Measurements from ENCODE around the gene ANXA2. TPM values are rescaled to one million over a fixed set of nuclear protein-coding genes. Genes with fewer than 3 reads are reported as not detected.

Gene ANXA2
- total RNA-seq, 1 experiment from 2014 or later = 1,903 TPM

DNA sequence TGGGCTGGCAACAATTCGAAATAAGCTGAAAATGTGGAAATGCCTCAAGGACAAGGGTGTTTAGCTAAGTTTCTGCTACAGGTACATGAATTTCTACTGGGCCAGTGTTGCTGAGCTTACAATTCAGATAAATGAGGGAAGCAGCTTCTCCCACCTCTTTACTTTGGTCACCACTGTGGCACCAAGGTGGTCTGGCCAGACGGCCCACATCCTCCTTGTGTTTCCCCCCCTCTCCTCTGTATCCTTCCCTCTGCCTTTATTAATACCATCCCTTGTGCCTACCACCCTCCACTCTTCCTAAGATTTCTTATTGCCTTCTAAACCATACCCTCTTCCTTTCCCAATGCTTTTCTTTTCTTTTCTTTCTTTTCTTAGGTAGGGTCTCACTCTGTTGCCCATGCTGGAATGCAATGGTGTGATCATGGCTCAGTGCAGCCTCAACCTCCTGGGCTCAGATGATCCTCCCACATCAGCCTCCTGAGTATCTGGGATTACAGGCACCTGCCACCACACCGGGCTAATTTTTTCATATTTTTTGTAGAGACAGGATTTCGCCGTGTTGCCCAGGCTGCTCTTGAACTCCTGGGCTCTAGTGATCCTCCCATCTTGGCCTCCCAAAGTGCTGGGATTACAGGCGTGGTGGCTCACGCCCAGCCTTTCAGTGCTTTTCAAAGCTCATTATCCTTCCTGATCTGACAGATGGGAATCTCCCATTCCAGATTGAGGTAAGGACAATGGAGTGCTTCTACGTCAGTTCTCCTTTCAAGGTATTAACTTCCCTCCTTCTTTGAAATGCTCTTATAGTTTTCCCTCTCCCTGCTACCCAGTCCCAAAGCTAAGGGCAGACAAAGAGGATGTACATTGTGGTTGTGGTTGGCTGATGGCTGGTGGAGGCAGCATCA, 14.8 kb downstream of the ANXA2 start:
- Histone ChIP-seq H3K4me1 (ENCODE audit: control insufficient read depth, insufficient read depth, low read length) (peaks cover 99% of the 10 kb centered on the region), H3K36me3 (ENCODE audit: control insufficient read depth, insufficient read depth, low read length) (peaks cover 49% of the 10 kb centered on the region), H3K27ac (ENCODE audit: low read length) (peak overlapping the region; percentile 100), H3K27me3 (ENCODE audit: control insufficient read depth, insufficient read depth, low read length) (no peaks in the 10 kb centered on the region), H3K4me3 (ENCODE audit: low read depth in 2 of 2, low read length in 2 of 2) (no peak overlapping the region), H3K9me3 (ENCODE audit: control insufficient read depth, insufficient read depth, low read depth, low read length) (no peaks in the 10 kb centered on the region)
- ATAC-seq (no peak), DNase-seq (ENCODE audit: low read depth, low spot score) (no peak)
- no TSS peak for BruUV-seq (replicated peaks)
- ChIA-PET POLR2A (interaction anchor here (0.6 to 1.1 kb wide), 2 partner anchors 10 to 15 kb away, joined by 3 read pairs; no protein-coding TSS in a partner anchor), CTCF (interaction anchor here (0.9 kb wide), 1 partner anchor 24 kb away, joined by 4 read pairs; no protein-coding TSS in a partner anchor)
- TF ChIP-seq POLR2AphosphoS5 (IDR thresholded peaks at IDR 0.05; ENCODE audit: low read depth, low read length) (no peak; the same call in 1 of the 2 replicates), REST (IDR thresholded peaks at IDR 0.05; ENCODE audit: insufficient read depth in 1 of 2, low read depth in 2 of 2, low read length in 1 of 2) (no peak), SIN3A (IDR thresholded peaks at IDR 0.05; ENCODE audit: borderline replicate concordance, insufficient read depth, low read depth, low read length) (no peak), TCF7L2 (IDR thresholded peaks at IDR 0.05; ENCODE audit: low read depth, low read length) (no peak)
- TF ChIP-seq, protein P1, sequence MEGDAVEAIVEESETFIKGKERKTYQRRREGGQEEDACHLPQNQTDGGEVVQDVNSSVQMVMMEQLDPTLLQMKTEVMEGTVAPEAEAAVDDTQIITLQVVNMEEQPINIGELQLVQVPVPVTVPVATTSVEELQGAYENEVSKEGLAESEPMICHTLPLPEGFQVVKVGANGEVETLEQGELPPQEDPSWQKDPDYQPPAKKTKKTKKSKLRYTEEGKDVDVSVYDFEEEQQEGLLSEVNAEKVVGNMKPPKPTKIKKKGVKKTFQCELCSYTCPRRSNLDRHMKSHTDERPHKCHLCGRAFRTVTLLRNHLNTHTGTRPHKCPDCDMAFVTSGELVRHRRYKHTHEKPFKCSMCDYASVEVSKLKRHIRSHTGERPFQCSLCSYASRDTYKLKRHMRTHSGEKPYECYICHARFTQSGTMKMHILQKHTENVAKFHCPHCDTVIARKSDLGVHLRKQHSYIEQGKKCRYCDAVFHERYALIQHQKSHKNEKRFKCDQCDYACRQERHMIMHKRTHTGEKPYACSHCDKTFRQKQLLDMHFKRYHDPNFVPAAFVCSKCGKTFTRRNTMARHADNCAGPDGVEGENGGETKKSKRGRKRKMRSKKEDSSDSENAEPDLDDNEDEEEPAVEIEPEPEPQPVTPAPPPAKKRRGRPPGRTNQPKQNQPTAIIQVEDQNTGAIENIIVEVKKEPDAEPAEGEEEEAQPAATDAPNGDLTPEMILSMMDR (IDR thresholded peaks at IDR 0.05) = no peak
- intact Hi-C loops (cut with micrococcal nuclease; ENCODE audit: unreplicated experiment) = no loop called here
- in situ Hi-C loops (cut with HindIII; ENCODE audit: low pct_unique_long_range_greater_than_20kb, low sequenced_read_pairs) = no loop called here

DNA sequence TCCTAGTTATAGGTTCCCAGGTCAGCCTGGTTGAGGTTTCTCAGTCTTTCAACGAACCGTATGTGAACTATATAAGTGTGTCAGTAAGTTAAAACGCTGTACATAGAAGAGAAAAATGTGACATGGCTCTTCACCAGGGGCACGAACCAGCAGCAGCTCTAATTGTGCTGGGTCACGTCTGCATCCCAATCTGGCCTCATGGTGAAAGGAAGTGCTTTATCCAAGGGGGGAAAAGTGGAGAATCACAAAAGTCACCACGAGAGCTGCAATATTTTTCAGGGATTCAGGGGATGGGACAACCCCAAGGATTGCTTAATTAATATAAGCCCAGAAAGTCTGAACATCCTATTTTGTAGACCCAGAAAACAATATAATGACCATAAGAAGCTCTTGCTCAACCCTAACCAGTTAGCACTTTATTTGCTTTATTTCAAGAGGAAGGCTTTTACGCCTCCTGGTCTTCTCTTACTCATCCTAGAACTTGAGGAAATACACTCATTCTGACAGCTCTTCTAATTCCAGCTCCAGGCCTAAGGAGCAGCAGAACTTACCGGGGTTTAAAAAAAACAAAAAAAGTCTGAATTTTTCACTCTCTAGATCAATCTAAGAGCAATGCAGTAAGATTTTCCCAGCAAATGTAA, 16.5 kb downstream of the ANXA2 start:
- TF ChIP-seq TCF7L2 (IDR thresholded peaks at IDR 0.05; ENCODE audit: low read depth, low read length) (no peak), POLR2AphosphoS5 (IDR thresholded peaks at IDR 0.05; ENCODE audit: low read depth, low read length) (peak; percentile 67)
- TSS peak; percentile 0 for BruUV-seq (replicated peaks)
- peaks cover 54% of the 10 kb centered on the region for H3K36me3 ChIP-seq (ENCODE audit: control insufficient read depth, insufficient read depth, low read length)
- ATAC-seq = no peak
- POLR2A ChIA-PET = interaction anchor here (0.5 to 1.2 kb wide), 2 partner anchors 9 to 124 kb away, joined by 3 to 22 read pairs; no protein-coding TSS in a partner anchor
- H3K4me1 ChIP-seq (ENCODE audit: control insufficient read depth, insufficient read depth, low read length) = peaks cover 99% of the 10 kb centered on the region
- H3K27ac ChIP-seq (ENCODE audit: low read length) = peak overlapping the region; percentile 100
- H3K27me3 ChIP-seq (ENCODE audit: control insufficient read depth, insufficient read depth, low read length) = no peaks in the 10 kb centered on the region
- H3K4me3 ChIP-seq (ENCODE audit: low read depth in 2 of 2, low read length in 2 of 2) = no peak overlapping the region
- intact Hi-C loops (cut with micrococcal nuclease; ENCODE audit: unreplicated experiment) (no loop called here), in situ Hi-C loops (cut with HindIII; ENCODE audit: low pct_unique_long_range_greater_than_20kb, low sequenced_read_pairs) (no loop called here)
- no peaks in the 10 kb centered on the region for H3K9me3 ChIP-seq (ENCODE audit: control insufficient read depth, insufficient read depth, low read depth, low read length)
- CTCF ChIA-PET = interaction anchor here (0.6 kb wide), 1 partner anchor 38 kb away, joined by 3 read pairs; no protein-coding TSS in a partner anchor
- no peak for DNase-seq (ENCODE audit: low read depth, low spot score)

All from Panc1 (cell line).